Measurements from ENCODE around the gene DPY19L1. TPM values are rescaled to one million over a fixed set of nuclear protein-coding genes. Genes with fewer than 3 reads are reported as not detected.

Gene DPY19L1
- total RNA-seq (2021; ENCODE audit: unreplicated experiment) = 71.7 TPM
- polyA plus RNA-seq (2012) = 17.2 and 22.6 TPM in 2 replicates
- Bru-seq, nascent RNA = percentile 82 among the genes with signal in this experiment
- percentile 85 among the genes with signal in this experiment for BruChase-seq, experiment 1, labeled RNA remaining after a 6-hour chase
- BruChase-seq, experiment 2, labeled RNA remaining after a 2-hour chase = percentile 91 among the genes with signal in this experiment
- long read RNA-seq, full-length matches to known transcripts = 79 of 127 reads
- long read RNA-seq, partial matches to known transcripts = 15 of 127 reads
- long read RNA-seq, other reads (novel, unspliced or antisense) = 33 of 127 reads

GRCh38 chr7:35037211-35037525, at the start of gene DPY19L1:
DPY19L1 (minus strand) TSS chr7:35037485; CDS start chr7:35037394, 91 bp downstream.
- H3K4me1 ChIP-seq (ENCODE audit: control insufficient read depth in 1 of 2, insufficient read depth in 2 of 2, low read length in 2 of 2) = peaks cover 14 to 34% of the 10 kb centered on the region in 2 experiments
- H3K79me2 ChIP-seq (ENCODE audit: insufficient read depth, low read length) = peaks cover 46% of the 10 kb centered on the region
- ATAC-seq = no peak
- peak within 1 kb of the TSS; percentile 74 to 87 for H3K4me3 ChIP-seq (replicated peaks in 1 of 2; ENCODE audit: low read depth in 1 of 2, low read length in 2 of 2)
- no peaks in the 10 kb centered on the region for H3K27me3 ChIP-seq (ENCODE audit: insufficient read depth, low read length)
- H3K9me3 ChIP-seq (ENCODE audit: control insufficient read depth in 1 of 2, insufficient read depth in 1 of 2, low read depth in 1 of 2, low read length in 2 of 2) = no peaks in the 10 kb centered on the region
- H3K9ac ChIP-seq (ENCODE audit: low read length) = peak within 1 kb of the TSS; percentile 67
- no peaks in the 10 kb centered on the region for H3K36me3 ChIP-seq (ENCODE audit: control insufficient read depth in 1 of 2, insufficient read depth in 2 of 2, low read length in 2 of 2)
- DNase-seq (ENCODE audit: low read depth, low spot score) = no peak
- POLR2A ChIA-PET = no interaction called here
- no peak for TF ChIP-seq EGR1 (IDR thresholded peaks at IDR 0.05; ENCODE audit: low read depth)
- no peak for TF ChIP-seq CTCF (IDR thresholded peaks at IDR 0.05 in 2 of 3, conservative IDR thresholded peaks at IDR 0.05 in 1 of 3; ENCODE audit: borderline replicate concordance in 1 of 3, insufficient read depth in 1 of 3, low read depth in 2 of 3, low read length in 2 of 3)
- no peak for TF ChIP-seq TCF7L2 (IDR thresholded peaks at IDR 0.05; ENCODE audit: borderline replicate concordance, extremely low read depth, insufficient read depth, insufficient read length)
- TF ChIP-seq MAX (IDR thresholded peaks at IDR 0.05) = no peak
- no peak for TF ChIP-seq CEBPB (IDR thresholded peaks at IDR 0.05; ENCODE audit: low read depth)
- TF ChIP-seq FOSL1 (IDR thresholded peaks at IDR 0.05; ENCODE audit: low read depth) = no peak
- no peak for TF ChIP-seq EZH2phosphoT487 (IDR thresholded peaks at IDR 0.05; ENCODE audit: borderline replicate concordance)
- peak; percentile 40 for TF ChIP-seq POLR2A (IDR thresholded peaks at IDR 0.05; ENCODE audit: borderline replicate concordance, extremely low read depth, insufficient read depth, insufficient read length)
- TF ChIP-seq ELF1 (IDR thresholded peaks at IDR 0.05; ENCODE audit: borderline replicate concordance, low read depth) = no peak
- no peak for TF ChIP-seq ZBTB33 (IDR thresholded peaks at IDR 0.05; ENCODE audit: extremely low read depth, insufficient replicate concordance, low read length)
- no peak for TF ChIP-seq ZNF274 (IDR thresholded peaks at IDR 0.05; ENCODE audit: low read depth, low read length)
- no peak; the same call in 1 of the 2 replicates for TF ChIP-seq ZFX (IDR thresholded peaks at IDR 0.05)
- no peak for TF ChIP-seq REST (IDR thresholded peaks at IDR 0.05; ENCODE audit: low read depth)
- no peak for TF ChIP-seq EZH2 (IDR thresholded peaks at IDR 0.05)
- no peak for TF ChIP-seq YY1 (IDR thresholded peaks at IDR 0.05; ENCODE audit: extremely low read depth, insufficient replicate concordance, low read depth, low read length)
- TF ChIP-seq SIN3A (IDR thresholded peaks at IDR 0.05; ENCODE audit: low read depth) = 0 out of 2 replicates have a peak, but pooled peaks have one; percentile 8
- peak; percentile 70; the same call in 1 of the 2 replicates for TF ChIP-seq POLR2AphosphoS5 (IDR thresholded peaks at IDR 0.05; ENCODE audit: low read depth, low read length)
- H3K27ac ChIP-seq (ENCODE audit: low read depth, low read length) = peak within 1 kb of the TSS; percentile 94
- BruUV-seq (replicated peaks) = no TSS peak
- H2AFZ ChIP-seq (ENCODE audit: low read depth, low read length, poor library complexity, severe bottlenecking) = peak within 1 kb of the TSS; percentile 71
- CTCF ChIA-PET = interaction anchor here (0.6 to 1.3 kb wide), 2 partner anchors 11 to 1301 kb away, joined by 4 to 6 read pairs; no protein-coding TSS in a partner anchor
- intact Hi-C loops (cut with micrococcal nuclease) = loop anchor here (2.0 to 10.0 kb wide), 2 partner anchors 34 to 362 kb away; no protein-coding TSS in a partner anchor
- peak within 1 kb of the TSS; percentile 97 for H3K4me2 ChIP-seq (ENCODE audit: low read length)
- RAD21 ChIA-PET (ENCODE audit: low non-redundant PET in 1 of 2, low total read pairs in 2 of 2, uncharacterized antibody in 2 of 2, unreplicated experiment in 2 of 2) = no interaction called here
- no peaks in the 10 kb centered on the region for H3K9me2 ChIP-seq (ENCODE audit: insufficient read depth)
- H4K20me1 ChIP-seq (ENCODE audit: insufficient read depth) = no peaks in the 10 kb centered on the region

Data from HCT116 (cell line).